ENCODE data around the gene HARS2. TPM values are rescaled to one million over a fixed set of nuclear protein-coding genes. Genes with fewer than 3 reads are reported as not detected.
"Not testable (repeated sequence)": the region's sequence is repeated elsewhere in the genome, so short reads cannot be mapped to it uniquely, and the experiment has no call there.

HARS2 gene
- total RNA-seq: 33.9 and 39.5 TPM in 2 replicates

- DNase-seq (ENCODE audit: low read depth): peak; percentile 82
Observed at GRCh38 chr5:140690941-140691924, at the start of gene HARS2, which contains the start of gene HARS1. Gene HARS2, plus strand, starts transcription at chr5:140691455. Its CDS starts 194 bp downstream, at chr5:140691649. Gene HARS1, minus strand, starts transcription at chr5:140691370. Its CDS starts 66 bp downstream, at chr5:140691304.

GRCh38 chr5:140641716-140642115 is 49.5 kb upstream of the HARS2 start:
- no peak for DNase-seq (ENCODE audit: low read depth)
- no peak for TF ChIP-seq CTCF (conservative IDR thresholded peaks at IDR 0.05; ENCODE audit: low read depth, low read length)
- H3K4me3 ChIP-seq (ENCODE audit: low read depth, low read length): no peak overlapping the region

More at GRCh38 chr5:140690941-140691924, at the start of gene HARS2, which contains the start of gene HARS1:
- peak within 1 kb of the TSS; percentile 78 for H3K4me3 ChIP-seq (ENCODE audit: low read depth, low read length)
- no peak for TF ChIP-seq CTCF (conservative IDR thresholded peaks at IDR 0.05; ENCODE audit: low read depth, low read length)

GRCh38 chr5:140642718-140643117 is 48.5 kb upstream of the HARS2 start:
- TF ChIP-seq CTCF (conservative IDR thresholded peaks at IDR 0.05; ENCODE audit: low read depth, low read length): no peak
- no peak for DNase-seq (ENCODE audit: low read depth)
- H3K4me3 ChIP-seq (ENCODE audit: low read depth, low read length): no peak overlapping the region

GRCh38 chr5:140647042-140647419 is 44.2 kb upstream of the HARS2 start:
- no peak for DNase-seq (ENCODE audit: low read depth)
- peak overlapping the region; percentile 95 for H3K4me3 ChIP-seq (ENCODE audit: low read depth, low read length)
- no peak for TF ChIP-seq CTCF (conservative IDR thresholded peaks at IDR 0.05; ENCODE audit: low read depth, low read length)

- no peak for TF ChIP-seq CTCF (conservative IDR thresholded peaks at IDR 0.05; ENCODE audit: low read depth, low read length)
- DNase-seq (ENCODE audit: low read depth): no peak
- no peak overlapping the region for H3K4me3 ChIP-seq (ENCODE audit: low read depth, low read length)
Observed at GRCh38 chr5:140658870-140659269, 32.4 kb upstream of the HARS2 start.

GRCh38 chr5:140660371-140660770 is 30.9 kb upstream of the HARS2 start:
- H3K4me3 ChIP-seq (ENCODE audit: low read depth, low read length); DNase-seq (ENCODE audit: low read depth): not testable (repeated sequence)

- H3K4me3 ChIP-seq (ENCODE audit: low read depth, low read length): peak overlapping the region; percentile 80
- no peak for TF ChIP-seq CTCF (conservative IDR thresholded peaks at IDR 0.05; ENCODE audit: low read depth, low read length)
- DNase-seq (ENCODE audit: low read depth): no peak
Observed at GRCh38 chr5:140664030-140664358, 27.3 kb upstream of the HARS2 start.

All from epithelial cell of proximal tubule (primary cell).